GOT3 (cell line): Measurements from ENCODE around the gene C1orf167.
"Not testable (repeated sequence)": the region's sequence is repeated elsewhere in the genome, so short reads cannot be mapped to it uniquely, and the experiment has no call there.

Experiments
- DNase-seq: peaks from one replicate; lab custom pipeline; 2025; ENCODE audit warnings: mixed read lengths; lab: John Stamatoyannopoulos, UW

C1orf167 gene

DNA sequence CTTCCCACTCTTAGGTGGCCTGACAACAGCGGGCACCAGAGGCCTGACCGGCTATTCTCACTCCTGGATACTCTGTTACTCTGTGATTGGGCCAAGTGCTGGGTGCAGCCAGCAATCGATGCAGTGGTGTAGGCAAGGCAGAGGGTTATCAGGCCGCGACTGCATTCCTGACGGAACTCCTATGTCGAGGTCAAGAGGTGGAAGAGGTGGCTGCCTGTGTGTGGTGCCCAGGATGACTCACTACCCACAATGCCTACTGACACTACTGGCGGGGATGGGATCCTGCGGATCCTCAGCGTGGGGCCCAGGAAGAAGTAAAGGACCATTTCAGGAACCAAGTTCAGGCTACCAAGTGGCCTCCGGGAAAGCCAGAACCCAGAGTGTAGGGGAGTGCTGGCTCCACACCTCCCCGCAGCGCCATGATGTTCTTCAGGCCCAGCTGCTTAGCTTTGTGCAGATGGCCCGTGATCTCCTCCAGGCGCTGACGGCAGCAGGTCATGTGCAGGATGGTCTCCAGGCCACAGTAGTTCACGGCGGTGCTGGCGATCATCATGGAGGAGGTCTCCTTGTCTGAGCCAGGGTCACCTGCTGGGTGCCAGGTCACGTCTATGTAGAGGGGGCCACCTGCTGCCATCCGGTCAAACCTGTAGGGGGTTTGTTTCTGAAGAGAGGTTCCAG, 38.9 kb downstream of the C1orf167 start:
- DNase-seq = no peak

- DNase-seq = no peak
These were observed 40.6 kb downstream of the C1orf167 start for GRCh38 chr1:11802616-11802972.

DNA sequence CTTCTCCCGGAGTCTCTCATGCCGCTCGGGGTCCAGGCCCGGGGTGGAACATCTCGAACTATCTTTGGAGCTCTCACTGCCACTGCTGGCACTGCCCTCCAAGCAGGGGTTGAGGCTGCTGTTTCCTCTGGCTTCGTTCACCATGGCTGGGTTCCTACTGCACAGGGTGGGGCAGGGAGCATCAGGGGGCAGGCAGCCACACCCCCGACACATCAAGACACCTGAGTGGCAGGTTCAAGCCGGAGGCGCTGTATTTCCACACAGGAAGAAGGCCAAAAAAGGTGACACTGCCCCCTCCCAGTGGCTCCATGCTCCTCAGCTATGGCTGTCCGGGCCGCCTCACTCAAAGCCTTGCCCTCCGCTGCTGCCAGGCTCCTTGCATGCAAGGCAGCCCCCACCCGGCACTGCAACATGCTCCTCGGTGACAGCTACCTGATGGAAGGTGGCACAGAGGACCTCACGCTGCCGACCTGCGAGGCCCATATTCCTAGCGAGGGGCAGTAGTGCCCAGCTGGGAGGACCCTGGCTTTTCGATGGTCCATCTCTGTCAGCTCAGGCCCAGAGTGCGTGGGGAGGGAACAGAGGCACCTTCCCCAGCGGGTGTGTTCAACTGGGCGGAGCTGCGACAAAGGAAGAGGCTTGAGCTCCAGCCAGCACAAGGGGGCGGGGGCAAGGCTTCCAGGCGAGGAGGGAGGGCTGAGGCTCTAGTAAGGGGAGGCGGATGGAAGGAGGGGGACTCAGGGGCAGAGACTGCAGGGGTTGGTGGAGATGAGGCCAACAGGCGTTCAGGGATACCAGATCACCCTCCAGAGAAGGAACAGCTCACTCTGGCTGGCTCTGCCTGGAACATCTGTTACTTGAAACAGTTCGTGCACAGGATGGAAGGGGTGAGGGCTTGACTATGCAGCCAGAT, 41.2 kb downstream of the C1orf167 start:
- DNase-seq = no peak

DNA sequence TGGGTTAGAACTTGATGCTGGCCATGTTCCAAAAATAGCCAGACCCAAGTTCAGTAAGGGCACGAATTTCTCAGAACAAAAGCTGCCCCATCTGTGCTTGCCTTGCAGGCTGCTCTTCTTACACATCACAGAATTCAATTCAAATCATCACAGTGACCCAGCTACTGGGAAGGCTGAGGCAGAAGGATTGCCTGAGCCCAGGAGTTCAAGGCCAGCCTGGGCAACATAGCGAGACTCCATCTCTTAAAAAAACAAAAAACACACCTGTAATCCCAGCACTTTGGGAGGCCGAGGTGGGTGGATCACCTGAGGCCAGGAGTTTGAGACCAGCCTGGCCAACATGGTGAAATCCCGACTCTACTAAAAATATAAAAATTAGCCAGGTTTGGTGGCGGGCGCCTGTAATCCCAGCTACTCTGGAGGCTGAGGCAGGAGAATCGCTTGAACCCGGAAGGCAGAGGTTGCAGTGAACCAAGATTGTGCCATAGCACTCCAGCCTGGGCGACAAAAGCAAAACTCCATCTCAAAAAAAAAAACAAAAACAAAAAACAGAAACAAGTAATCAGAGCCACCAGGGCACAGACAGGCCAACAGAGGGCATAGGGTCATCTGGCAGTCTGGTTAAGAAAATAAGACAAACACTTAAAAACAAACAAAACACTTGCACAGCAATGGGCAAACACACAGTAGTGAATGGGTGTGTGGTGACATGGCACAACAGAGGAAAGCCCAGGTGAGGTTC, 42.1 kb downstream of the C1orf167 start:
- DNase-seq = not testable (repeated sequence)

DNA sequence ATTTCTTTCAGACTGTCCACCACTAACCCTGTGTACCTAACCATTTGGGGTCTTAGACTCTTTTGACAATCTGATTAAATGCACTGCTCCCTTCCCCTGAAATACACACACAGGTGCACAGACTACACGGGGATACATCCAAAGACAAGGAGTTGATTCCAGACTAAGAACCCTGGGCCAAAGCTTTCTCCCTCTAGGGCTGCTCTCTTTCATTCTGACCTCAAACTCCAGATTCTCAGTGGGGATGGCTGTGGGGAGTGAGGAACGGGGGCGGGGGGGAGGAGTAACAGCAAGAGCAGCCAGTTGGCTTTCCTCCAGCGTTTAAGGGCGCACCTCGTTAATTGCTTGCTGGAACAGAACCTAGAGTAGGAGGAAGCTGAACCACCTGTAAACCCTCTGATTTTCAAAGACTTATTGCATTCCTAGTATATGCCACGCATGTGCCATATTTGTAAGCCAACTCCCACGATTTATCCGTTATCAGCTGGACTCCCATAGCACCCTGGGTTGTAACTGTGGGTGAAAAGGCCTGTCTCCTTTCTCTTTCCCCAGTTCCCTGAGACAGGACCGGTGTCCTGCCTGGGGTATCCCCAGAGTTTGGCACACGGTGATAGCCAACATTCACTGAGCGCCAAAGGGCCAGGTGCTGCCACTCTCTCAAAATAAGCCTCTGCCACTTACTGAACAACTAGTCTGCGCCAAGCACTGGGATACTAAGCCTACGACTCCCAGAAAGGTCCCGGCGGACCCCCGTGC, 42.9 kb downstream of the C1orf167 start:
- DNase-seq = no peak

DNA sequence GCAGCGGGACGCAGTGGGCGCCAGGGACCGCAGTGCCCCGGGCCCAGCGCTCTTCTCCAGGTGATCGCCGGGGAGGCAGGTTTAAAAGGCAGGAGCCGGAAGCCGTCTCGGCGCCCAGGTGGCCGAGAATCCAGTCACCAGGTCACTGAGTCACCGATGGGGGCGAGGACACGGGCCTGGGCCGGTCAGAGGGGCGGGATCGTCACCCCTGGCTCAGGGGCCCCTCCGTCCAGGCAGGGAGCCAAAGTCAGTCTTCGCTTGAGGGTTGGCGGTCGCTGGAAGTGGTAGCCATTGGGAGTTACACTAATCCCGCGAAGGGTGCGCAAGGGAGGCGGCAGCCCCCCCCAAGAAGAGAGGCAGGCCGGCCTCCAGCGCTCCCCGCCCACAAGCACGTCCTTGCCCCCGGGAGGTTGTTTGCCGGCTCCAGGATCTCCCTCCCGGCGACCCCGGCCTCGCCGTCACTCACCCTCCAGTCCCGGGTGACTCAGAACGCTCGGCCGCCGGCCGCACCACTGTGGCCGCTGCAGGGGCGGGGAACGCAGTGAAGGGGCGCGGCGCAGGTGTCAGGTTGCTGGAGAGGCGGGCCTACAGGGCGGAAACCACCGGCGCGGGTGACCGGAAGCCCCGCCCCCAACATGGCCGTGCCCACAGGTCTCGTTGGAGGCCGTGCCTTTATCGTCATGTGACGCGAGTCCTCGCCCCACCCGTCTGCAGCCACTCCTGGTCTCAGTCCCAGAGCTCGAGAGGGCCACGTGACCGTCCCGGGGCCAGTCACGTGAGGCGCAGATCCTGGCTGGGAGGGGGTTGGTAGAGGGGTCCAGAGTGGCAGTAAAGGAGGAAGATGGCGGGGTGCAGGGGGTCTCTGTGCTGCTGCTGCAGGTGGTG, 43.7 kb downstream of the C1orf167 start, which contains the start of the genes CLCN6 and MTHFR:
Gene CLCN6 (plus strand): TSS at position 770 of the 885 bp plus-strand sequence. CDS start 72 bp downstream, at position 842.
Gene MTHFR (minus strand): TSS at position 543 of the 885 bp plus-strand sequence. CDS start 2,848 bp downstream, outside the sequence.
- DNase-seq = peak; percentile 98

- no peak for DNase-seq
These were observed 44.4 kb downstream of the C1orf167 start for GRCh38 chr1:11806307-11806936.

DNA sequence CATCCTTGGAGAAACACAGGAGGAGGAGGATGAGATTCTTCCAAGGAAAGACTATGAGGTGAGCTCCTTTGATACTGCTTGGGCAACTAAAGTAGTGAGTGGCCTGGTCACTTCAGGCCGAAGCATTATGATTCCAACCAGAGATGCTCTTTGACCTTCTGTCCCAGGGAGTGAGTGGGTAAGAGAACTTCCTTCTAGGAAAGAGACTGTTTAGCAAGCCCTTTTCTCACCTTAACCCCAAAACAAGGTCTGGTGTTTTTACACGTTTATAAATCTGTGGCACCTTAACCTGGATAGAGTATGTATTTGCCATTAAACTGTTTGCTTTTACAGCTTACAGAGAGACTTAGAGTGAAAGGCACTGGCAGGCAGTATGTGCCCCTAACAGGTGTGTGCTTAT, 45.1 kb downstream of the C1orf167 start:
- DNase-seq = no peak

GRCh38 chr1:11813021-11813420, 51.0 kb downstream of the C1orf167 start:
- no peak for DNase-seq

DNA sequence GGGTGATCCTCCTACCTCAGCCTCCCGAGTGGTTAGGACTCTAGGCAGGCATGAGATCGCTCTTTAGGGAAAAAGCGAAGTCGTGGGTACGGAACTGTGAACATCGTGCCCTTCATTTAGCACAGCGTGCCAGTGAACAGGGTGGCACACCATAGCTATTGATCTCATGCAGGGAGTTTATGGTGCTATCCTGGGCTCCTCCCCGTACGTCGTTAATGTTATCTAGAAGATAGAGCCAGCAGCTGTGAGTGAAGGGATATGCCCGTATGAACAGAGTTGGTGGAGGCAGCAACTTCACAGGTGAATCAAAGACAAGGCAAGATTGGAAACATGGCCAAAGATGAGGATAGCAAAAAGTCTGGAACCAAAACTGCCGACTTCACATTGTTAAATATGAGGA, 55.2 kb downstream of the C1orf167 start:
- no peak for DNase-seq

DNA sequence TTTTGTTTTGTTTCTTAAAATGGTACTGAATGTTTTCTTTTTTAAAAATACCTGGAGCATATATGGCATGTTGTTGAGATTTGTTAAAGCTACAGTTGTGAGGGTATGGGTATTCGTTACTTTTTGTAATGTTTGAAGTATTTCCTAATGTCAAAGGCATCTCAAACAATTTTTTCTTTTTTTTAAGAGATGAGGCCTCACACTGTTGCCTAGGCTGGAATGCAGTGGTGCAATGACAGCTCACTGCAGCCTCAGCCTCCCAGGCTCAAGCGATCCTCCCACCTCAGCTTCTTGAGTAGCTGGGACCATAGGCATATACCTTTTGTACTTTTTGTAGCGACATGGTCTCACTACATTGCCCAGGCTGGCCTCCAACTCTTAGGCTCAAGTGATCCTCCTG, 60.1 kb downstream of the C1orf167 start:
- DNase-seq = no peak

- no peak for DNase-seq
These were observed 61.6 kb downstream of the C1orf167 start for GRCh38 chr1:11823366-11824137.

DNA sequence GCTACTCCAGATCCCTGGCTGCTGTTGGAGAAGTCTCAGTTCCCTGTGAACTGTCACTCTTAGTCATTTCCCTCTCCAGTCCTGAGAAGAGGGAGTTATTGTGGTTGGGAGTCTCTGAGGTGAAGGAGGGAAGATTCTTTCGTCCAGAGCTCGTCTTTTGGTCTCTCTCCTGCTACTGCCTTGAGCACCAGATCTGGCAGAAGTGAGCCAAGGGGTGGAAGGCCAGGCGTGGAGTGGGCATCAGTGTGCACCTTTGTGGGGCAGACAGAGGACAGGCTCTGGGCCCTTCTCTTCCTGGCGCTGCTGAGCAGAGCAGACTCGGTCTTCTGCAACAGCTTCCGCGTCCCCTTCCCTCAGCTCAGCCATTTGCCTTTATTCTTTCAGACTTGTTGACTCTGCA, 63.1 kb downstream of the C1orf167 start:
- no peak for DNase-seq

DNA sequence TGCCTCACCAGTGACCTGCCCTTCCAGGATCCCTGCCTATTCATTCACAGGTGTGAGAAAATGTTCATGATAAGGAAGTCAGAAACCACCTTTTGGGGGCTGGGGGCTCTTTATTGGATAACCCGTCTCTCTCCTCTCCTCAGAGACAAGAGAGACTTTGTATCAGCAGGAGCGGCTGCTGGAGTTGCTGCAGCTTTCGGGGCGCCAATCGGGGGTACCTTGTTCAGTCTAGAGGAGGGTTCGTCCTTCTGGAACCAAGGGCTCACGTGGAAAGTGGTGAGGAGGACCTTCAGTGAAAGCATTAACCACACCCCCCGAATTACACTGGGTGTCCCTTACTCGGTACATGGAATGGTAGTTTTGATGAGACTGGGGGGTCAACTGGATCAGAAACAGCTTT, 65.0 kb downstream of the C1orf167 start:
- DNase-seq = no peak

GRCh38 chr1:11828511-11828910, 66.5 kb downstream of the C1orf167 start:
- no peak for DNase-seq

DNA sequence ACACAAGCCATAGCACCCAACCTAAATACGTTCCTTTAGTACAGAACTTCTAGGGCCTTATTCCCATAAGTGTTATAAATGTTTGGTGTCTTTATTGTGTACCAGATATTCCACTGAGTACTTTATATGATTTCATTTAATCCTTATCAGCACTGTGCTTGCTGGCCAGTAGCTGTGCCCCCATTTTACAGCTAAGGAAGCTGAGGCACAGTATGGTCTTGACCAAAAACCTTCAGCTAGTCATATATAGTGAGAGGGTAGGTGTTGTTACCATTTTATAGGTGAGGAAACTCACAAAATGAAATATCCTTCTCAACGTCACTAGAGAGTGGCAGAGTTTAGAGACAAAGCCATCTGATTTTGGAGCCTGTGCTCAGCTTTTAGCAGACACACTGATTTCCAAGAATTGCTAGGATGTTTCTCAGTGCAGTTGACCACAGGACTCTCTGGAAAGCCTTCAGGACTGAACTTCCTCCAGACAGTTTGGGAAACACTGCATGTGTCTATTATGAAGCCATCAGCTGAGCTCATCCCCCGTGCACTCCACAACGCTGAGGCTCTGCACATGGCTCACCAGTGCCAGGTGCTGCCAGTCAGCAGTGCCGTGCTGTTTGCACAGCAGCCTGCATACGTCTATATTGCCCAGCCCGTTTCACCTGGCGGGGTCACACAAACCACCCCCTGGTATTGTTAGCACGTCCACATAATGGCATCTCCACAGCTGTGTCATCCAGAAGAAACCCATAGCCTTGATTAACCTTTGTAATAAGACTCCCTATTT, 70.1 kb downstream of the C1orf167 start:
- DNase-seq = no peak

DNA sequence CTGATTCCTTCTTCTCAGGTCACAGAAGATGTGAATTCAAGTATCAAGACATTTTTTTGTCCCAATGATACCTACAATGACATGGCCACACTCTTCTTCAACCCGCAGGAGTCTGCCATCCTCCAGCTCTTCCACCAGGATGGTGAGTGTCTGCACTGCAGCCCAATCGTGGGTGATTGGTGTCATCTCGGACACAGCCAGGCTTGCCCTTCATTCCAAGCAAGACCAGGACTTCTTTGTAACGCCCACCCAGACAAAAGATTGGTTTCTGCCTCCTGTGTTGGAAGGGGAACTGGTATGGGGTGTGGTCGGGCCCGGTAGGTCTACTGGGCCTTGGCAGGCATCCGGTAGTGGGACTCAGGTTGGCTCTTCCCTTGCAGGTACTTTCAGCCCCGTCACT, 71.5 kb downstream of the C1orf167 start:
- DNase-seq = no peak

DNA sequence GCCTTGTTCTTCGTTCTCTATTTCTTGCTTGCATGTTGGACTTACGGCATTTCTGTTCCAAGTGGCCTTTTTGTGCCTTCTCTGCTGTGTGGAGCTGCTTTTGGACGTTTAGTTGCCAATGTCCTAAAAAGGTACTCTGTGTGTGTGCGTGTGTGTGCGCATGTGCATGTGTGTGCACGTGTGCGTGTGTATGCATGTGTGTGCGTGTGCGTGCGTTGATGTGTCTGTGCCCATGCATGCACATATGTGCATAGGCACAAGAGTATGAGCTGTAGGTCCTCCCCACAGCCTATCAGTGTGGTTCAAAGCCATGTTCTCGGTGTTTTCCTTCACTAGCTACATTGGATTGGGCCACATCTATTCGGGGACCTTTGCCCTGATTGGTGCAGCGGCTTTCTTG, 71.9 kb downstream of the C1orf167 start:
- no peak for DNase-seq
